ENCODE results near the gene PLA2G2F.

The PLA2G2F gene

DNA sequence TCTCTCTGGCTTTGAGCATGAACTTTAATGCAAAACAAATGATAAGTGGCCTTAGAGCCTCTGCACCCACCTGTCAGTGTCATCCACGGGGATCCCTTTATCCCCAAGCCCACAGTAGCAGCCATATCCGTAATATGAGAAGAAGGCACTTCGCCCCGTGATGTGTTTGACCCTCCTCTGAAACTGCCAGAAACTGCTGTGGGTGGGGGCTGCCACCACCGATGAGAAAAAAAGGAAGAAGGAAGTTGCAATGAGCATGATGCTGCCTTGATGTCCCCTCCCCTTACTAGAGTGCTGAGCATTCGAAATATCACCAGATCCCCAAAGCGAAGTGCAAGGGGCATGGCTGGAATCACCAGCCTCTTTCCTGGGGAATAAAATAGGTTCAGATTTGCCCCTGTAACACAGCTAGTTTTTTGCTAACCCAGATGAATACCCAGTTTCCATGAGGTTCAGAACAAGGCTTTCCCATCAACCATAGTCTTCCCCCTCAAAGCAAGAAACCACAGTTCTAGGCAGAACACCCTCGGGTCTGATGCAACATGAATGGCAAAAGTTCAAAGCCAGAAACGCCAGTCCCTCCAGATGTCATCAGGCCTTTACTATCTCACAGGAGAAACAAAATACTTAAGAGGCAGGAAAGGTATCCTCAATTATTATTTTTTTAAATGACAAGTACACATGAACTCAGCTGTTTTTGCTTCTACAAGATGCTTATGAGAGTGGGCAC lies 36.0 kb downstream of the PLA2G2F start:
- no peak for DNase-seq

DNA sequence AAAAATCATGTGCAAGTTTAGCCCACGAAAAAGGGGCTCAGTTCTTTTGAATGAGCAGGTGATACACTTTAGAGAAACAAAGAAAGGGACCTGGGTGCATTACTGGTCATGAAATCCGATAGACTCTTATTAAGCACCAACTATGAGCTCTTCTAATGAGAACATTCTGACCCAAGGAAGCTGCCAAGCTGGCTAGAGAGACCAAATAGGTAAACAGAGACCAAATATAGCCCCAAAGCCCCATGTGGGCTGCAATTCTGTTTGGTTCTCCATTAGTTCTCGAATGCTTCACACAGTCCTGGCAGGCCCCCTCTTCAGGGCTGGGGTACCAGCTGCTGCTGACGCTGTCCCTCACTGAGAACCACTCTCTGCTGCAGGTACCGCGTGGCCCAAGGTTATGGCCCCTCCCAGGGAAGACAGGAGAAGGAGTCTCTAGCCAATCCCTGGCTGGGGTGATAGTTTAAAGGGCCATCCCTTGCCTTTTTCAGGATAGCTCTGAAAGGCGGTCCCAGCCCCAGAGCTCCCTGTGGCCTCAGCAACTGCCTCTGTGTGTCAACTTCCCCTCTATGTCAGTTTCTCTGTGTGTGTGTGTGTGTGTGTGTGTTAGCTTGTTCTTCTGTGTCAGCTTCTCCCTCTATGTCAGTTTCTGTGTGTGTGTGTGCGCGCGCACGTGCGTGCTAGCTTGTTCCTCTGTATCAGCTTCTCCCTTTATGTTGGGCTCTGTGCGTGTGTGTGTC lies 39.7 kb downstream of the PLA2G2F start:
- no peak for DNase-seq

DNA sequence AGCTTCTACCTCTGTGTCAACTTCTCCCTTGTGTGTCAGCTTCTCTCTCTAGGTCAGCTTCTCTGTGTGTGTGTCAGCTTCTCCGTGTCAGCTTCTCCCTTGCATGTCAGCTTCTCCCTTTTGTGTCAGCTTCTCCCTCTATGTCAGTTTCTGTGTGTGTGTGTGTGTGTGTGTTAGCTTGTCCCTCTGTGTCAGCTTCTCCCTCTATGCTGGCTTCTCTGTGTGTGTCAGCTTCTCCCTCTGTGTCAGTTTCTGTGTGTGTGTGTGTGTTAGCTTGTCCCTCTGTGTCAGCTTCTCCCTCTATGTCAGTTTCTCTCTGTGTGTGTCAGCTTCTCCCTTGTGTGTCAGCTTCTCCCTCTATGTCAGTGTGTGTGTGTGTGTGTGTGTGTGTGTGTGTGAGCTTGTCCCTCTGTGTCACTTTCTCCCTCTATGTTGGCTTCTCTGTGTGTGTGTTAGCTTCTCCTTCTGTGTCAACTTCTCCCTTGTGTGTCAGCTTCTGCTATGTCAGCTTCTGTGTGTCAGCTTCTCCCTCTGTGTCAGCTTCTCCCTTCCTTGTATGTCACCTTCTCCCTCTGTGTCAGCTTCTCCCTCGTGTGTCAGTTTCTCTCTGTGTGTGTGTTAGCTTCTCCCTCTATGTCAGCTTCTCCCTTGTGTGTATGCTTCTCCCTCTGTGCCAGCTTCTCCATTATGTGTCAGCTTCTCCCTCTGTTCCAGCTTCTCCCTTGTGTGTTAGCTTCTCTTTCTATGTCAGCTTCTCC lies 40.4 kb downstream of the PLA2G2F start:
- no peak for DNase-seq

DNA sequence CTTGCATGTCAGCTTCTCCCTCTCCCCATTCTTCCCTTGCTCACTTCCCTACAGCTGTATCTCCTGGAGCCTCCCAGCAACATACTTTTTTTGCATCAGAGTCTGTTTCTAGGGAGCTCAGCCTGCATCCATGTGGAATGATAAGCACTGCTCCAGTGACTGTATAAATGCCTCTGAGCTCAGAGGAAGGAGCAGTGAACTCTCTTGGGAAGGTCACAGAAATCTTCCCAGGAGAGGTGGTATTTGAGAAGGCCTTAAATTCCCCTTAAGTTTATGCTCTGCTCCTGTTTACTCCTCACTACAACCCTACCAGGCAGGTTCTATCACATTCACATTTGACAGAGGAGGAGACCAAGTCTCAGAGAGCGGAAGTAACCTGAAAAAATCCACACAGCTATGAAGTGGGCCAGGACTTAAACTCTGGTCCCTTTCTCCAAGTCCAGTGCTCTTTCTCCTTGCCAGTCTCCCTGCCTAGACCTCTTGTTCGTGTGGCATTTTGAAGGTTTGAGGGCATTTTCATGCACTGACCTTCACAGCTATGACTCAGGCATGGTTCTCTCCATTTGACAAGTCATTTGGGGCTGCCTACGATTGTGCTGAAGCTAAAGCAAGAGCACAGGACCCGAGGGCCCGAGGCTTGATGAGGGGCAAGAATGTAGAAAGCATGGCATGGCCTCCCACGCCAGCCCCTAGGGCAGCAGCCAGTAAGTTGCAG lies 41.2 kb downstream of the PLA2G2F start:
- DNase-seq = no peak

DNA sequence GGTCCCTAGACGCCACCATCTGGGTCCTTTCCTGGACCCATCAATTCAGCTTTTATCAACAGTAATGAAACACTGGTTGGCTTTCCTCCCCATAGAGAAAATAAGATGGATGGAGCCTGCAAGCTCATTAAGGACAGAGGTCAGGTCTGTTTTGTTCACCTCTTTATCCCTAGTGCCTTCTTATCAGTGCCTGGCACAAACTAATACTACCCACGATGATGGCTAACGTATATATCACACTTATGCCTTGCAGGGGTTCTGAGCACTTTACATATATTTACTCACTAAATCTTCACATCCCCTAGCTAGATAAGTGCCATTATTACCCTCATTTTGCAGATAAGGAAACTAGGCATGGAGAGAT lies 41.7 kb downstream of the PLA2G2F start:
- DNase-seq = no peak

DNA sequence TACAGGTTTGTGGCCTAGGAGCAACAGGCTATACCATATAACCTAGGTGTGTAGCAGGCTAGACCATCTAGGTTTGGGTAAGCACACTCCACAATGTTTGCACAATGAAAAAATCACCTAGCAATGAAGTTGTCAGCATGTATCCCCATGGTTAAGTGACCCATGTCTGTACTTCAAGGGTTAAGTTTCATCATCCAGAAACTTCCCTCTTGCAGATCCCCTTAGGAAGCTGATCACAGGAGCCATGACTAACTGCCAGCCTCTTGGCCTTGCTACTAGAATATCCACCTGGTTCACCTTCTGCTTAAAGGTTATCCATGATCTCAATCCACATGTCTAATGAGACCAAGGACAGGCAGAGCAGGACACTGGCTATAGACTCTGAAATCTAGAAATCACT lies 43.3 kb downstream of the PLA2G2F start:
- DNase-seq = no peak

DNA sequence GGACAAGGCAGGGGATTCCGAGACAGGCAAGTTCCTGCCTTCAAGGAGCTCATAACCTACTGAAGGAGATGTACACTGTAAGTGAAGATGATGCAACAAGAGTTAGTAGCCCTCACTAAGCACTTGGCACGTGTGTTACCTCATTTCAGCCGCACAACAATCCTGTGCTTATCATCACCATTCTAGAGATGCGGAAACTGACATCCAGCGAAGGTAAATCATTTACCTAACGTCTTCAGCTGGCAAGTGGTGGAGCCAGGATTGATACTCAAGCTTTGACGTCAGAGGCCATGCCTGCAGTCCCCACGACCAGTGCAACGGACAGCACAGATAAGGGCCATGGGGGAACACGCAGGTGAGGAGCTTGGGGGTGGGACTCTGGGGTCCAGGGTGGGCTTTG lies 43.9 kb downstream of the PLA2G2F start:
- no peak for DNase-seq

DNA sequence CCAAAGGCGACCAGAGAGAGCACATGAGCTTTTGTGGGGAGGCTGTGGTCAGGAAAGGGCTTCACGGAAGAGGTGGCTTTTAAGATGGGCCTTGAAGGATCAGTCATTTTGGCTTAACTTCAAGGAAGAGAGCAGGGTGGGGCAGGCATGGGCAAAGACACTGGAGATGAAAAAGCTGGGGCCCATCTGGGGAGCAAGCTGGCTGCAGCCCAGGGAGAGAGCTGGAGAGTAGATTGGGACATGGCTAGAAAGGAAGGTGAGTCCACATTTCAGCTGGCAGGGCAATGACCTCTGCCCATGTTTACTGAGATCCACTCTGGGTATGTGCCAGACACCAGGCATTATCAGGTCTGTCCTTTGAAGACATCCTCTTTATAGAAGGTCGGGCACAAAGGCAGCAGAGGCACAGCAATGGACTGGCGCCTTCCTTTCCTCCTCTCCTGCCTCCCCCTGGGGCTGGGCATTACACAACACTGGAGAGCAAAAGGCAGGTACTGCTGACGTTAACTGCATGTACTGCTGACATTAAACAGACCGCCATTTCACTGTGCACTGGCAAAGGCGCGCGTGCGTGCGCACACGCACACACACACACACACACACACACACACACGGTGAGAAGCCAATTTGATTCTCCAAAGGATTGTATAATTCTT lies 44.6 kb downstream of the PLA2G2F start:
- no peak for DNase-seq

DNA sequence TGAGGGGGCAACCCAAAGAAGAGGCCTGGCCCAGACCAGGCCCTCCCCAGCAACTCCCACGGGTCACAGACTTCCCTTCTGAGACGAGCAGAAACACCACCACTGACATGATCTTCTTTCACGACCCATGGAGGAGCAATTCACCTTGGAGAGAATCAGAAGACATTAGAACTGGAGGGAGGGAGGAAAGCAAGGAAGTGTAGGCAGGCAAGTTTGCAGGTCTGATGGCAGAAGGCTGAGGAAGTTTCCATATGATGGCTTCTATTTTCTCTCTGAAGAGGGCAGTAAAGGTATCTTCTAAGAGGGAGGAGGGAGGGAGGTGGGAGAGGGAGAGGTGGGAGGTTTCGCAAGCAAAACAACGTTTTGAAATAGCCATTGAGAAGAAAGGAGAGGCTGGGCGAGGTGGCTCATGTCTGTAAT lies 45.4 kb downstream of the PLA2G2F start:
- no peak for DNase-seq

DNA sequence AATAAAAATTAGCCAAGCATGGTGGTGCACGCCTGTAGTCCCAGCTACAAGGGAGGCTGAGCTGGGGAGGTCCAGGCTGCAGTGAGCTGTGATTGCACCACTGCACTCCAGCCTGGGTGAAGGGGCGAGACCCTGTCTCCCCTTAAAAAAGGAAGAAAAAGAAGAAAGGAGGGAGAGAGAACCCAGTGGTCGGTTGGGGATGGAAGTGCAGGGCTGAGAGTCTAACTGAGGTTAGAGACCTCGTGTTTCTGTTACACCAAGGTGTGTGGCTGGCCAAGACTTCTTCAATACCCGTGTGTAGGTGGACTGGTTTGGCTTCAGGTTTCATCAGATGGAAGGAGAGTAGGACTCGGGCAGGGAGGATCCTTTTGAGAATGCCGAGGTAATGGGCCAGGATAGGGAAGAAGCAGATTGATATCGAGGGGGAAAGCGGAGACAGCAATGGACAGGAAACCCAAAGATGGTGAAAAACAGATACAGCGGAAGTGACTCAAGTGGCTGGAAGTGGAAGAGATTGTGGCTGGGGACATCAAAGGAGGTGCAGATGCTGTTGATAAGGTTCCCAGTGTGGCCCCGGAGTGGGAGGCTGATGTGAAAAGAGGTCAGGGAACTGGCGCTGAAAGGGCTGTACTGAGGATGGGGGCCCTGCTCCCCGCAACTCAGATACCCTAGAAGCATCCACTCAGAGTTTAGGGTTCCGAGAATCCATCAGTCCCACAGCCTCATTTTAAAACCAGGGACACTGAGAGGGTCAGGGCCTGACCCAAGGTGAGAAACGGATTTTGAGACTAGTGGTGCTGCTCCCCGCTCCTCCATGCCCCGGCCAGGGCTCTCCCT lies 46.1 kb downstream of the PLA2G2F start:
- no peak for DNase-seq

DNA sequence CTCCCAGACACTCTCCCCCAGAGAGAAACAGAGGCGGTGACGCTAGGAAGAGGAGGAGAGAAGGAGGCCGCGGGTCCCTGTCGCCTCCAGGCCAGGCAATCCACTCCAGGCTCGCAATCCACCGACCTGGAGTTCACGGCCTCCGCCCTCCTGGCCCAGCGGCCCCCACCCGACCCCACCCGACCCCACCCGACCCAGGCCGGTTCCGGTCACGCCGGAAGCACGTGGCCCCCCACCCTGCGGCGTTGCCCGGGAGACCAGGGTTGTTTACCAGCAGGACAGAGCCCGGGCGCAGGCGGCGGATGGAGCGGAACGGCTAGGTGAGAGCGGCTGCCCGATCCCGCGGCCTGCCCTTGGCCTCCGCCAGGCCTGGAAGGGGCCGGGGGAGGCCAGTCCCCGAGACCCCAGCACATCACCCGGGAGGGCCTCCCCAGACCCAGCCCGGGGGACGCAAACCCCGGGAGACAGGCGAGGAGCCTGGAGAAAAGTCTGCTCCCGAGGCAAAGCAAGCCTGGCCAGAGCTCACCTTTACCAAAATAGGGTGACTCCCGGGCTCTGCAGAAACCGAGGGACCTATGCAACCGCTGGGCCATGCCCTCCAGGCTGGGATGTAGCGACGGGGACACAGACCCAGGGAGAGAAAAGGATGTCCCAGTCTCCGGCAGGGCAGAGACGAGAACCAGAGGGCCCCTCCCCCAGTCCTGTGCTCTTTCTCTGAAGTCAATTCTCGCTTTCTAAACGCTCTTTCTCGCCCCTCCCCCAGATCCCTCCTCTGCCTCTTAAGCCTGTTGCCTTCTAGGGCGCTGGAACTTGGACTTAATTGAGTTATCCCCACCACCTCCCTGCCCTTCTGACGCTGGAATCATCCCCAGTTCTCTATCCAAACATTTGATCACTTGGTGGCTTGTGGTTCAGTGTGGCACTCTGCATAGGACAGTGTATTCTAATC lies 47.0 kb downstream of the PLA2G2F start, which contains the start of the genes PLA2G2C and UBXN10:
Gene PLA2G2C, minus strand, starts transcription at position 685 of the 949 bp plus-strand sequence. CDS start 9,155 bp downstream, outside the sequence.
Gene UBXN10, plus strand, starts transcription at position 263 of the 949 bp plus-strand sequence. CDS start 4,466 bp downstream, outside the sequence.
- no peak for DNase-seq

DNA sequence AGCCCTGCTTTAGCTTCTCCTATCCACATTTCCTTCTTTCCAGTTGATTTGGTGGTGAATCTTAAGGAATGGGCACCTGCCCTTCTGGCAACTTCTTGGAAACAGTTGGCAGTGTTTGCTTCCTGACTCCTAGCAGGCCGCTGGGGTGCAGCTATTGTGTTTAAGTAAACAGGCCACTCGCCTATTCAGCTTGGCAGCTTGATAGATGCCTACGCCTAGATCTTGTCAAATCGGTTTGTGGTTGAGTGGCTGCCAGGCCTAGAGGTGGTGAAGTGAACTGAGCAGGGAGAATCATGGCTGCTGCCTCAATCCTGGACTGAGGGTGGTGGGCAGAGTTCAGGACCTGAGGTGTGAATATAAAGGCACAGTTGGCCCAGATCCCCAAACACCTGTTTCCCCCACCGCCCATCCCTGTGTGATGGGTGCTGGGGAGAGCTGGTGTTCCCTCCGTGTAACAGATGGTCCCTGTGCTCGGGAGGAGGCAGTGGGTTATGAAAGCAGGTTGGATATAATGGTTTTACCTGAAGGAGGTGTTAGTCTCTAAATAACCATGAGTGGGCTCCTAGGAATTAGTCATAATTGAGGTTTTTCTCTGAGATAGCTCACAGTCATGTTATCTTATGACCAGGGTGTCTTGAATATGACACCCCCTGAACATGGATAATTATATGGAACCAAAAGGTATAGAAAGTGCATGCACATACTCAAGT lies 48.1 kb downstream of the PLA2G2F start:
- no peak for DNase-seq

DNA sequence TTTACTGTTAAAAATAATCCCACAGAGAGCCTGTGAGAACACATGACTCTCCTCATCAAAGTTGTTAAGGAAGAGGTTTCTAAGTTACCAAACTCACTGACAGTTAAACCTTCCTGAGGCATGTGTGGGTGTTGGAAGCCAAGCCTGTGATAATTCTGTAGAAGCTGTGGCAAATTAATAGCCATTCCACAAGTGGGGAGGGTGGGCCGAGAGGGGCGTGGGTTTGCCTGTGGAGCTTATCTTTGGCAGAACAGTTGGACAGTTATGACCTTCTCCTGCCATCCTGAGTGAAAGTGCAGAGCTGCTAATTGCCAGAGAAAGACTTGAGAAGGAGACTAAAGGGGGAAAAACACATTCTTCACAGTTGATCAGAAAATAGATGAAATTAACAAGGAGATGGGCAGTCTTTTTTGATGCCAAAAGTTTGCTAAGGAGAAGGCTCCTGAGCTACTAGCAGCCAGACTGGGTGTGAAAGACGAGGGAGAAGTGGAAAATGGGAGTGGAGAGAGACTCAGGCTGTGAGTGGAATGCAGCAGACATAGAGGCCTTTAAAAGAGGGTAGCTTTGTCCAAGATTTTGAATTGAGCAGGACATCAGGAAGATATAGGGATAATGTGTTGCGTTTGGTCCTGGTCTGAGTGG lies 48.8 kb downstream of the PLA2G2F start:
- no peak for DNase-seq

DNA sequence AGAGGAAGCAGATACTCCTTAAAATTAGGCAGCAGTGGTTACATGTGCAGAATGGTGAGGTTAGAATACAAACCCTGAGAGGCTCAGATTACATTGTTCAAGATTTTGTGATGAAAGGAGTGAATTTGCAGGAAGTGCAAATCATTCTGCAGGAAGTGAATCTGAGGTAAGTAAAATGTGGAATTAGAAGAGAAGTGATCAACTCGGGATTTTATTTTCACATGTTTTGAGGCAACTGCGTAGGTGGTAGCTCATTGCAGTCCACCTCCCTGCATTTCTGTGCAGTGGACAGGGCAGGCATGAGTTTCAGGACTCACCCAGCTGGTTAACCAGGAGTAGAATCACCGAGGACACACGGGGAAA lies 49.3 kb downstream of the PLA2G2F start:
- no peak for DNase-seq

DNA sequence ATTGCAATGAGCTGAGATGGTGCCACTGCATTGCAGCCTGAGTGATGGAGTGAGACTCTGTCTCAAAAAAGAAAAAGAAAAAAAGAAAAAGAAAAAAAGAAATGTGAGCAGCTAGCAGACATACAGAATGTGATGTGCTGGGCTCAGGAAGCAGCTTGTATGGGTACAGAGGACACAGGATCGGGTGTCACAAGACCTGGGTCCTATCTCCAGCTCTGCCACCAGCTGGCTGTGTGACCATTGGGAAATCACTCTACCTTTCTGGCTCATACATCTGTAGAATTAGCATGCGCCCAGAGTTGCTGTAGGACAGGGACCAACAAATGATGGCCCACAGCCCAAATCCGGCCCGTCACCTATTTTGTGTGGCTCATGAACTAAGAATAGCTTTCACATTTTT lies 50.5 kb downstream of the PLA2G2F start:
- no peak for DNase-seq

DNA sequence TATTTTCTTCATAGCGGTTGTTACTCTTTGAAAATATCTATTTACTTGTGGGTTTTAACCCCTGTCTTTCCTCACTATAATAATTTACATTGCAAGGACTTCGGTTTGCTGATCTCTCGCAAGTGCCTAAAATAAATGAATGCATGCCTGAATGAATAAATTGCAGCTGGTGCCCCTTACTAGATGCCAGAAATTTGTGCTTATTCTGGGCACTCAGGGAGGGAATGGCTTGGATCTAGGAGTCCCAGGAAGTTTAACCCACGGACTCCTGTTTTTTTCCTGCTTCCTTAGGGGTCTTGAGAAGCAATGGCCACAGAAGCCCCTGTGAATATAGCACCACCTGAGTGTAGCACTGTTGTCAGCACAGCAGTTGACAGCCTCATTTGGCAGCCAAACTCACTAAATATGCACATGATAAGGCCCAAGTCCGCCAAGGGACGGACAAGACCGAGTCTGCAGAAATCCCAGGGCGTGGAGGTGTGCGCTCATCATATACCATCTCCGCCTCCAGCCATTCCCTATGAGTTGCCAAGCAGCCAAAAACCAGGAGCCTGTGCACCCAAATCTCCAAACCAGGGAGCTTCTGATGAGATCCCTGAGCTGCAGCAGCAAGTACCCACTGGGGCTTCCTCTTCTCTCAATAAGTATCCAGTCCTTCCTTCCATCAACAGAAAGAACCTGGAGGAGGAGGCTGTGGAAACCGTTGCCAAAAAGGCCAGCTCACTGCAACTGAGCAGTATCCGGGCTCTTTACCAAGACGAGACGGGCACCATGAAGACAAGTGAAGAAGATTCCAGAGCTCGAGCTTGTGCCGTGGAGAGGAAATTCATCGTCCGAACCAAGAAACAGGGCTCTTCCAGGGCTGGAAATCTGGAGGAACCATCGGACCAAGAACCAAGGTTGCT lies 51.4 kb downstream of the PLA2G2F start:
- no peak for DNase-seq

DNA sequence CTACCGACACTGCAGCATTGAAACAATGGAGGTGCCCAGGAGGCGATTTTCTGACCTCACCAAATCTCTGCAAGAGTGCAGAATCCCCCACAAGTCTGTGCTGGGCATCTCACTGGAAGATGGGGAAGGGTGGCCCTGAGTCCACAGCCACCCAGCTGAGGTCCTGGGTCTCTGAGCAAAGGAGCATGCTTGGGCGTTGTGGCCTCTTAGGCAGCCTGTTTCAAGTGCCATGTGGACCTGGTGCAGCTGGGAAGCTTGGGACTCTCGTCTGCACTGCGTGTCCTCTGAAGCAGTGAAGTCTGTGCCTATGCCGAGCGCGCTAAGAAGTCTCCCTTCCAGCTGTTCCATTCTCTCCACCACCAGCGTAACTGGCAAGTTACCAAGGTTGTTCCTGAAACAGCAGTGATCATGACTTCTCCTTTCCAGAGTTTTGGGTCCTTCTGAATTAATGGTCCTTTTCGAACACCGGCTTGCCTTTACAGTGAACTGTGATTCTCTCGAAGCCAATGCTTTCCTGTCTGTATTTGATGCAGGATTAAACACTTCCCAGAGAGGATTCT lies 52.2 kb downstream of the PLA2G2F start:
- no peak for DNase-seq

DNA sequence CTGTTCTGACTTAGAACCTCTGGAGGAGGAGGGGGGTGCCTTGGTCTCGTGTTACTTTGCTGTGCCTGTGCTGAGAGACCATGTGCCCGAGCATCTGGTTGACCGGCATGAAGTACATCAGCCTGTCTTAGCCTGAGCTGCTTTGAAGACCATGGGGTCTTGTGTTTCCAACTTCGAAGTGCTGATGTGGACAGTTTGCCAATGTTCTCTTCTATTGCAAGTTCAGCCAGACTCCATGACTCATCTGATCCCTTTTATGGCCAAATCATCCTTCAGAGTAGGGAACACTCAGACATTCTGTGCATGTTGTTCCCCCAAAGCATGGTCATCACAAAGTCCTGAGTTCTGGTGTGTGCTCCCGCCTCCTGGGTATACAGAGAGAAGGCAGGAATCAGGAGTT lies 53.2 kb downstream of the PLA2G2F start:
- DNase-seq = no peak
